Endothelial cell of hepatic sinusoid (primary cell): ENCODE data around the gene KAZN.
"Not testable (repeated sequence)": the region's sequence is repeated elsewhere in the genome, so short reads cannot be mapped to it uniquely, and the experiment has no call there.

Source experiments
- in situ Hi-C: cut with HindIII; loops from 2 replicates; pipeline ENCODE4 v1.10.0; 2017; ENCODE audit warnings: low sequenced_read_pairs

The KAZN gene

GRCh38 chr1:15031251-15031933, 432.9 kb downstream of the KAZN start:
- in situ Hi-C loops: no loop called here

GRCh38 chr1:15033264-15033663, 434.8 kb downstream of the KAZN start:
- in situ Hi-C loops: no loop called here

- in situ Hi-C loops: no loop called here
These were observed 436.2 kb downstream of the KAZN start for GRCh38 chr1:15034656-15035055.

- in situ Hi-C loops: no loop called here
These were observed 436.8 kb downstream of the KAZN start for GRCh38 chr1:15035236-15035635.

- in situ Hi-C loops: no loop called here
These were observed 437.6 kb downstream of the KAZN start for GRCh38 chr1:15036101-15036500.

- in situ Hi-C loops: no loop called here
These were observed 439.9 kb downstream of the KAZN start for GRCh38 chr1:15038232-15039016.

- in situ Hi-C loops: no loop called here
These were observed 440.6 kb downstream of the KAZN start for GRCh38 chr1:15039017-15039648.

GRCh38 chr1:15039901-15040300, 441.4 kb downstream of the KAZN start:
- in situ Hi-C loops: no loop called here

GRCh38 chr1:15040685-15041084, 442.2 kb downstream of the KAZN start:
- in situ Hi-C loops: not testable (repeated sequence)

- in situ Hi-C loops: no loop called here
These were observed 444.4 kb downstream of the KAZN start for GRCh38 chr1:15042866-15043265.

- in situ Hi-C loops: no loop called here
These were observed 445.4 kb downstream of the KAZN start for GRCh38 chr1:15043934-15044333.

- in situ Hi-C loops: no loop called here
These were observed 446.6 kb downstream of the KAZN start for GRCh38 chr1:15045123-15045522.

GRCh38 chr1:15046487-15047165, 448.1 kb downstream of the KAZN start:
- in situ Hi-C loops: no loop called here

GRCh38 chr1:15047237-15047636, 448.8 kb downstream of the KAZN start:
- in situ Hi-C loops: no loop called here

GRCh38 chr1:15048437-15048980, 450.0 kb downstream of the KAZN start:
- in situ Hi-C loops: no loop called here

- in situ Hi-C loops: no loop called here
These were observed 450.6 kb downstream of the KAZN start for GRCh38 chr1:15049067-15049466.

- in situ Hi-C loops: loop anchor here (25.0 kb wide), 1 partner anchor 465 kb away; the partner anchor contains the start of gene KAZN
These were observed 453.5 kb downstream of the KAZN start for GRCh38 chr1:15051882-15052528.

GRCh38 chr1:15053153-15053552, 454.7 kb downstream of the KAZN start:
- in situ Hi-C loops: loop anchor here (25.0 kb wide), 1 partner anchor 466 kb away; the partner anchor contains the start of gene KAZN

- in situ Hi-C loops: loop anchor here (25.0 kb wide), 1 partner anchor 469 kb away; the partner anchor contains the start of gene KAZN
These were observed 457.4 kb downstream of the KAZN start for GRCh38 chr1:15055736-15056415.
